HFFc6 (cell line): ENCODE results near the gene SAG. TPM values are rescaled to one million over a fixed set of nuclear protein-coding genes. Genes with fewer than 3 reads are reported as not detected.

Experiments
- DNase-seq: peaks from one replicate; pipeline ENCODE4 v3.0.0-alpha.2; 2018
- H3K27ac Mint-ChIP-seq: 2 replicates; pipeline ENCODE4 v1.8.0; 2020; ENCODE audit warnings: mild to moderate bottlenecking, mixed read lengths
- H3K27me3 Mint-ChIP-seq: 2 replicates; pipeline ENCODE4 v1.8.0; 2021; ENCODE audit warnings: mild to moderate bottlenecking, moderate library complexity, mixed read lengths; ENCODE audit not compliant: insufficient read depth
- H3K36me3 Mint-ChIP-seq: 2 replicates; pipeline ENCODE4 v1.8.0; 2021; ENCODE audit warnings: low read depth, mixed read lengths
- H3K4me1 Mint-ChIP-seq: 2 replicates; pipeline ENCODE4 v1.8.0; 2020; ENCODE audit warnings: low read depth, mixed read lengths
- H3K4me3 Mint-ChIP-seq: 2 replicates; pipeline ENCODE4 v1.8.0; 2020; ENCODE audit warnings: mild to moderate bottlenecking, moderate library complexity, mixed read lengths
- H3K9me3 Mint-ChIP-seq: 2 replicates; pipeline ENCODE4 v1.8.0; 2020; ENCODE audit warnings: mild to moderate bottlenecking, mixed read lengths
- CTCF ChIP-seq: fragments of 200-600 bp; sonication (generic); IDR thresholded peaks from 2 replicates; pipeline ENCODE4 v1.5.0; 2021; ENCODE audit warnings: antibody characterized with exemption, mild to moderate bottlenecking
- total RNA-seq, 6 experiments: library from RNA; stranded (reverse); fragmentation: NEBNext Ultra II Directional; extraction: Animal tissue kit (Norgen Biotek cat#: 25700); gene quantifications; 2 replicates in 1 of 6; 3 replicates in 5 of 6; pipeline ENCODE4 v1.2.3, GENCODE V29; 2021

SAG gene
- total RNA-seq, 6 experiments from 2014 or later: not detected

GRCh38 chr2:233295891-233296290 is 11.7 kb upstream of the SAG start:
- H3K4me3 Mint-ChIP-seq: no peak overlapping the region
- H3K9me3 Mint-ChIP-seq: no peaks in the 10 kb centered on the region
- H3K27ac Mint-ChIP-seq: no peak overlapping the region
- H3K27me3 Mint-ChIP-seq: no peaks in the 10 kb centered on the region
- H3K4me1 Mint-ChIP-seq: no peaks in the 10 kb centered on the region
- peaks cover 35% of the 10 kb centered on the region for H3K36me3 Mint-ChIP-seq
- TF ChIP-seq CTCF: no peak
- DNase-seq: no peak

GRCh38 chr2:233297076-233297475 is 10.5 kb upstream of the SAG start:
- peaks cover 32% of the 10 kb centered on the region; the same call in 1 of the 2 replicates for H3K36me3 Mint-ChIP-seq

GRCh38 chr2:233300401-233300800 is 7.2 kb upstream of the SAG start:
- TF ChIP-seq CTCF: no peak
- H3K27ac Mint-ChIP-seq: no peak overlapping the region
- no peaks in the 10 kb centered on the region for H3K9me3 Mint-ChIP-seq
- no peak for DNase-seq
- H3K4me3 Mint-ChIP-seq: no peak overlapping the region
- H3K36me3 Mint-ChIP-seq: 0 out of 2 replicates have a peak, but pooled peaks cover 4% of the 10 kb centered on the region
- peaks cover 3% of the 10 kb centered on the region; the same call in 1 of the 2 replicates for H3K27me3 Mint-ChIP-seq
- no peaks in the 10 kb centered on the region for H3K4me1 Mint-ChIP-seq

More at GRCh38 chr2:233297076-233297475, 10.5 kb upstream of the SAG start:
- no peak for TF ChIP-seq CTCF
- Mint-ChIP-seq H3K4me1 (no peaks in the 10 kb centered on the region), H3K9me3 (no peaks in the 10 kb centered on the region), H3K27ac (no peak overlapping the region), H3K4me3 (no peak overlapping the region), H3K27me3 (no peaks in the 10 kb centered on the region)
- DNase-seq: no peak

- H3K27me3 Mint-ChIP-seq: peaks cover 3% of the 10 kb centered on the region; the same call in 1 of the 2 replicates
- H3K4me1 Mint-ChIP-seq: no peaks in the 10 kb centered on the region
Measured at GRCh38 chr2:233301248-233301647, 6.4 kb upstream of the SAG start.

GRCh38 chr2:233301811-233302210 is 5.8 kb upstream of the SAG start:
- no peak for TF ChIP-seq CTCF
- DNase-seq: no peak

More at GRCh38 chr2:233301248-233301647, 6.4 kb upstream of the SAG start:
- no peak for TF ChIP-seq CTCF
- Mint-ChIP-seq H3K4me3 (no peak overlapping the region), H3K9me3 (no peaks in the 10 kb centered on the region), H3K36me3 (no peaks in the 10 kb centered on the region), H3K27ac (no peak overlapping the region)
- DNase-seq: no peak

GRCh38 chr2:233303252-233303651 is 4.4 kb upstream of the SAG start:
- Mint-ChIP-seq H3K4me1 (no peaks in the 10 kb centered on the region), H3K36me3 (no peaks in the 10 kb centered on the region), H3K9me3 (no peaks in the 10 kb centered on the region), H3K27ac (no peak overlapping the region), H3K4me3 (no peak overlapping the region), H3K27me3 (peaks cover 3% of the 10 kb centered on the region; the same call in 1 of the 2 replicates)
- TF ChIP-seq CTCF: no peak
- DNase-seq: no peak

More at GRCh38 chr2:233301811-233302210, 5.8 kb upstream of the SAG start:
- Mint-ChIP-seq H3K36me3 (no peaks in the 10 kb centered on the region), H3K27ac (no peak overlapping the region), H3K27me3 (peaks cover 3% of the 10 kb centered on the region; the same call in 1 of the 2 replicates), H3K4me1 (no peaks in the 10 kb centered on the region), H3K9me3 (no peaks in the 10 kb centered on the region), H3K4me3 (no peak overlapping the region)
